Fibroblast of villous mesenchyme (primary cell): Measurements from ENCODE around the gene GABPB2. TPM values are rescaled to one million over a fixed set of nuclear protein-coding genes. Genes with fewer than 3 reads are reported as not detected.
A peak's percentile ranks its signal among the peaks of the same experiment; 100 is the strongest.

ENCODE experiments used
- DNase-seq: peaks from one replicate; pipeline ENCODE4 v3.0.0-alpha.2; 2010; ENCODE audit warnings: low read depth
- H3K4me3 ChIP-seq: 2 replicates; pipeline ENCODE4 v1.5.1; 2011; ENCODE audit warnings: low read depth, mild to moderate bottlenecking, low read length
- CTCF ChIP-seq: IDR thresholded peaks from 2 replicates; pipeline ENCODE4 v1.5.1; 2012; ENCODE audit warnings: low read depth, mild to moderate bottlenecking, low read length; ENCODE audit not compliant: insufficient read depth
- total RNA-seq: library from RNA; depleted of rRNA; stranded (reverse); fragments of >200 nt; gene quantifications from 2 replicates; pipeline ENCODE4 v1.2.3, GENCODE V29; 2012

Gene GABPB2
- total RNA-seq, 1 donor, result 9.5 TPM

- DNase-seq, result no peak
- TF ChIP-seq CTCF, result no peak
- no peak overlapping the region for H3K4me3 ChIP-seq
Measured at GRCh38 chr1:151158751-151159251, 88.2 kb downstream of the GABPB2 start.

GRCh38 chr1:151159373-151159772, 88.8 kb downstream of the GABPB2 start:
- no peak for TF ChIP-seq CTCF
- no peak overlapping the region for H3K4me3 ChIP-seq
- DNase-seq, result no peak

DNA sequence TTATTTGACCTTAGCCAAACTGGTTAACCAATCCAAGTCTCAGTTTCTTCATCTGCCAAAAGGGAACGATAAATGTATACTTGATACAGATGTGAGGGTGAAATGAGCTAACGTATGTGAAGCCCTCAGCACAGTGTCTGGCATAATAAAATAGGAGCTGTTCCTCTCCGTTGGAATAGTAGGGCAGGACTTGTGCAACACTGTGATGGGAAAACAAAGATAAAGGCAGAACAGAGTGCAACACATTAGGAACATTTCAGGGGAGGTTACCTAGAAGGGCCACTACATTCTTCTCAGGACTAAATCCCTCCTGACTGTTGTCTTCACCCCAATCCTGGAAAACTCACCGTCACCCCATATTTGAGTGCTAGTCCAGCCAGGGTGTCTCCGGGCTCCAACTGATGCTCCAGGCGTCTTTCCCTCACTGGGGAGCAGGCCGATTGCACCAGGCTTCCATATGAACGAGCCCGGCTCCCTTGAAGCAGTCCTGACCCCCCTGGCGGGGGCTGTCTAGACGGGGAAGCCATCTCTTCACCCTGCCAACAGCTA, 94.2 kb downstream of the GABPB2 start:
- TF ChIP-seq CTCF, result no peak

GRCh38 chr1:151165281-151165737, 94.7 kb downstream of the GABPB2 start:
- H3K4me3 ChIP-seq, result peak overlapping the region; percentile 99
- TF ChIP-seq CTCF, result no peak
- DNase-seq, result peak; percentile 67

More for the DNA sequence above, 94.2 kb downstream of the GABPB2 start:
- peak overlapping the region; percentile 99 for H3K4me3 ChIP-seq
- peak; percentile 71 for DNase-seq

DNA sequence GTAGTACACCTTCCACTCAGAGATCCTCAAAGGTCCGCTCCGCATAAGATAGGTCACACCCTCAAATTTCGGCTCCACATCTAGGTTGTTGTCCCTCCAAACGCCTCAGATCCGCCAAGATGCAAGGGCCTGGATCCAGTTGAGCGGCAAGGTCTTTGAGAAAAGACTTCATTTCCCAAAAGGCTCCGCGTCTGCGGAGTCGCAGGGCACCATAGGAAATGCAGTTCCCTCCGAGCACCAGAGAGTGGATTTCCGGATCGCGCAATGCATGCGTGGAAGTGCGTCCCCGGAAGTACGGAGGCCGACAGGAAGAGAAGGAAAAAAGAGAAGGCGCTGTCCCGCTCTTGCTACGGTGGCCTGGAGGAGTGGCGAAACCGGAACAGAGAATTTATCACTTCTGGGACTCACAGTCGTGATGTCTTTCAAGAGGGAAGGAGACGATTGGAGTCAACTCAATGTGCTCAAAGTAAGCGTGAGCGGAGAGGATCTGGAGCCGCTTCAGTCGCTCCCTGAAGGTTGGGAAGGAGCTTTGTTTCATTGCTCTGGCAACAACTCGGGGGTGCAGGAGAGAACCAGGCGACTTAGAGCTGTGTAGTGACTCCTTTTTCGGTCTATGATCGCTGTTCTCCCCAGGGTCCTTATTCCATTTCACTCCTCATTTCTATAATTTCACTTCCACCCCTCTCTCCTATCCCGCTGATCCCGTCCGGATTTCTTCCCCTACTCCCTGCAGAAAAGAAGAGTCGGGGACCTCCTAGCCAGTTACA, 95.4 kb downstream of the GABPB2 start, which contains the start of the genes LYSMD1 and SCNM1:
Gene LYSMD1 (minus strand): TSS at position 165 of the 767 bp plus-strand sequence. CDS start 644 bp downstream, outside the sequence.
Gene SCNM1 (plus strand): TSS at position 407 of the 767 bp plus-strand sequence. CDS start 9 bp downstream, at position 416.
- DNase-seq, result peak; percentile 99
- H3K4me3 ChIP-seq, result peak within 1 kb of the TSS; percentile 99
- no peak for TF ChIP-seq CTCF

GRCh38 chr1:151166505-151166956, 96.0 kb downstream of the GABPB2 start:
- DNase-seq, result peak; percentile 74
- no peak for TF ChIP-seq CTCF
- H3K4me3 ChIP-seq, result peak overlapping the region; percentile 99
